Measurements from ENCODE around the gene TPP1. TPM values are rescaled to one million over a fixed set of nuclear protein-coding genes. Genes with fewer than 3 reads are reported as not detected.

The TPP1 gene
- total and polyA plus RNA-seq, 10 of the 15 experiments (the other 5 are each of a cell fraction or from before 2014, with no cell fraction given) = 7.5 to 64.6 (median 38.3) TPM

GRCh38 chr11:6667733-6668374 is 48.6 kb upstream of the TPP1 start:
- RAD21 ChIA-PET (ENCODE audit: unreplicated experiment) = interaction anchor here (0.6 to 2.9 kb wide), 12 partner anchors 13 to 289 kb away, joined by 3 to 17 read pairs (median 3); partner anchors contain the start of genes ILK, MRPL17, OR2AG2 and TAF10
- H3K4me3 ChIP-seq = no peak overlapping the region
- no peak overlapping the region for H3K27ac ChIP-seq (ENCODE audit: control insufficient read depth, insufficient read depth)
- no peaks in the 10 kb centered on the region for H3K79me2 ChIP-seq (ENCODE audit: control insufficient read depth, insufficient read depth, low read length)
- in situ Hi-C loops (cut with MboI) = no loop called here
- H3K36me3 ChIP-seq (ENCODE audit: control insufficient read depth in 2 of 2, insufficient read depth in 2 of 2, low read length in 1 of 2) = no peaks in the 10 kb centered on the region
- FAIRE-seq = peak; percentile 76
- peak; percentile 93 for ATAC-seq
- H3K27me3 ChIP-seq (replicated peaks in 1 of 2; ENCODE audit: control insufficient read depth in 2 of 2, insufficient read depth in 2 of 2, low read length in 1 of 2) = no peaks in the 10 kb centered on the region
- POLR2A ChIA-PET = interaction anchor here (0.6 to 2.6 kb wide), 7 partner anchors 12 to 74 kb away, joined by 3 to 9 read pairs (median 4); partner anchors contain the start of genes TAF10 and TPP1
- DNase-seq (ENCODE audit: low read depth, low spot score) = peak; percentile 48
- intact Hi-C loops (cut with micrococcal nuclease; ENCODE audit: unreplicated experiment) = loop anchor here (2.0 to 5.0 kb wide), 3 partner anchors 49 to 136 kb away; partner anchors contain the start of genes TAF10 and TPP1
- H3K9ac ChIP-seq (ENCODE audit: control insufficient read depth, insufficient read depth, low read length) = no peak overlapping the region
- no peaks in the 10 kb centered on the region for H4K20me1 ChIP-seq (ENCODE audit: control insufficient read depth, insufficient read depth)
- BruUV-seq (replicated peaks) = no TSS peak
- CTCF ChIA-PET = interaction anchor here (0.7 to 3.6 kb wide), 18 partner anchors 8 to 314 kb away, joined by 3 to 40 read pairs (median 5); partner anchors contain the start of gene TPP1
- no peak overlapping the region for H3K4me2 ChIP-seq (ENCODE audit: control insufficient read depth, insufficient read depth)
- peak overlapping the region; percentile 56; the same call in 1 of the 2 replicates for H2AFZ ChIP-seq (ENCODE audit: control insufficient read depth, low read depth, low read length)
- SMC1A ChIA-PET (ENCODE audit: uncharacterized antibody, unreplicated experiment) = interaction anchor here (0.5 to 3.1 kb wide), 21 partner anchors 8 to 1962 kb away, joined by 3 to 32 read pairs (median 5); partner anchors contain the start of gene MRPL17
- no peaks in the 10 kb centered on the region for H3K4me1 ChIP-seq (ENCODE audit: control insufficient read depth, insufficient read depth, low read length)
- no peaks in the 10 kb centered on the region for H3K9me3 ChIP-seq (replicated peaks; ENCODE audit: control insufficient read depth, insufficient read depth, low read length)
- WGBS (ENCODE audit: insufficient coverage, insufficient replicate concordance, low lambda C conversion rate, missing lambda C conversion rate) = 37% methylated on average over 3 of the region's 3 CpGs
- TF ChIP-seq ATF3 (IDR thresholded peaks at IDR 0.05; ENCODE audit: borderline replicate concordance, extremely low read depth, low read depth, low read length) (no peak), IKZF1 (conservative IDR thresholded peaks at IDR 0.05) (peak; percentile 60; the same call in 1 of the 2 replicates), ZBTB33 (IDR thresholded peaks at IDR 0.05) (no peak), MYC (IDR thresholded peaks at IDR 0.05; ENCODE audit: insufficient read depth, insufficient read length, insufficient replicate concordance, low read length, severe bottlenecking) (no peak), HCFC1 (IDR thresholded peaks at IDR 0.05; ENCODE audit: low read length) (no peak), YBX1 (IDR thresholded peaks at IDR 0.05) (no peak), IKZF2 (IDR thresholded peaks at IDR 0.05) (peak; percentile 63 to 69; a peak in 3 of 4 replicates), CBFB (IDR thresholded peaks at IDR 0.05; ENCODE audit: low read depth) (no peak), ETV6 (conservative IDR thresholded peaks at IDR 0.05 in 1 of 2, IDR thresholded peaks at IDR 0.05 in 1 of 2; ENCODE audit: borderline replicate concordance in 1 of 2, low read depth in 1 of 2) (no peak), SIN3A (IDR thresholded peaks at IDR 0.05; ENCODE audit: low read depth, low read length) (no peak), STAT1 (conservative IDR thresholded peaks at IDR 0.05) (no peak), HDAC6 (IDR thresholded peaks at IDR 0.05; ENCODE audit: unreplicated experiment) (no peak), SMAD5 (IDR thresholded peaks at IDR 0.05; ENCODE audit: low read depth) (no peak), MEF2B (IDR thresholded peaks at IDR 0.05; ENCODE audit: partially characterized antibody, poor library complexity, severe bottlenecking) (no peak), CEBPZ (IDR thresholded peaks at IDR 0.05; ENCODE audit: low read depth, low read length) (no peak), ZZZ3 (IDR thresholded peaks at IDR 0.05; ENCODE audit: control insufficient read depth, insufficient read length, low read depth) (no peak)

Measured in GM12878 (cell line).